Activated CD8-positive, alpha-beta memory T cell treated with anti-CD3 and anti-CD28 coated beads for 24 hours (primary cell): ENCODE data around the gene CXCL14.

Experiments used
- DNase-seq: peaks from one replicate; pipeline ENCODE4 v3.0.0-alpha.2; 2020

Gene CXCL14

GRCh38 chr5:135596157-135596763, 17.5 kb upstream of the CXCL14 start:
- no peak for DNase-seq

- DNase-seq = no peak
Measured at GRCh38 chr5:135594416-135594960, 15.7 kb upstream of the CXCL14 start.

- DNase-seq = no peak
Measured at GRCh38 chr5:135593886-135594285, 15.1 kb upstream of the CXCL14 start.

GRCh38 chr5:135593141-135593540, 14.3 kb upstream of the CXCL14 start:
- DNase-seq = no peak

- no peak for DNase-seq
Measured at GRCh38 chr5:135592312-135593045, 13.7 kb upstream of the CXCL14 start.

- DNase-seq = no peak
Measured at GRCh38 chr5:135591277-135591676, 12.5 kb upstream of the CXCL14 start.

- no peak for DNase-seq
Measured at GRCh38 chr5:135589152-135589551, 10.4 kb upstream of the CXCL14 start.

- DNase-seq = no peak
Measured at GRCh38 chr5:135587721-135588663, 9.2 kb upstream of the CXCL14 start.

- no peak for DNase-seq
Measured at GRCh38 chr5:135584918-135585317, 6.1 kb upstream of the CXCL14 start.

GRCh38 chr5:135584276-135584675, 5.5 kb upstream of the CXCL14 start:
- no peak for DNase-seq

- no peak for DNase-seq
Measured at GRCh38 chr5:135582099-135582781, 3.4 kb upstream of the CXCL14 start.

- DNase-seq = no peak
Measured at GRCh38 chr5:135578305-135578684, 496 bp downstream of the CXCL14 start.

- no peak for DNase-seq
Measured at GRCh38 chr5:135577421-135577820, 1.4 kb downstream of the CXCL14 start.

- DNase-seq = no peak
Measured at GRCh38 chr5:135576075-135576599, 2.7 kb downstream of the CXCL14 start.

- DNase-seq = no peak
Measured at GRCh38 chr5:135574493-135574892, 4.3 kb downstream of the CXCL14 start.

- no peak for DNase-seq
Measured at GRCh38 chr5:135571902-135572301, 6.9 kb downstream of the CXCL14 start.

GRCh38 chr5:135571066-135571609, 7.7 kb downstream of the CXCL14 start:
- DNase-seq = no peak

- DNase-seq = no peak
Measured at GRCh38 chr5:135570453-135570764, 8.4 kb downstream of the CXCL14 start.

- DNase-seq = no peak
Measured at GRCh38 chr5:135569755-135570452, 8.9 kb downstream of the CXCL14 start.

GRCh38 chr5:135568923-135569360, 9.8 kb downstream of the CXCL14 start:
- no peak for DNase-seq

- DNase-seq = no peak
Measured at GRCh38 chr5:135568246-135568645, 10.5 kb downstream of the CXCL14 start.

- no peak for DNase-seq
Measured at GRCh38 chr5:135567661-135568060, 11.1 kb downstream of the CXCL14 start.
